Measurements from ENCODE around the gene MSI2. TPM values are rescaled to one million over a fixed set of nuclear protein-coding genes. Genes with fewer than 3 reads are reported as not detected.

The MSI2 gene
- total RNA-seq, 1 donor from 2014 or later, result 144 TPM

GRCh38 chr17:57332501-57332900 is 76.2 kb downstream of the MSI2 start:
- no peak for DNase-seq (ENCODE audit: low spot score in 2 of 2, unreplicated experiment in 2 of 2)
- H3K9me3 Mint-ChIP-seq, result peaks cover 4% of the 10 kb centered on the region
- H3K27me3 Mint-ChIP-seq (ENCODE audit: low read depth), result no peaks in the 10 kb centered on the region
- no peak overlapping the region for H3K27ac Mint-ChIP-seq
- peaks cover 12% of the 10 kb centered on the region for H3K36me3 Mint-ChIP-seq
- no peak for TF ChIP-seq CTCF (IDR thresholded peaks at IDR 0.05; ENCODE audit: unreplicated experiment)
- no peak overlapping the region for H3K4me3 Mint-ChIP-seq
- H3K4me1 Mint-ChIP-seq, result peaks cover 5% of the 10 kb centered on the region

- Mint-ChIP-seq H3K27me3 (ENCODE audit: low read depth) (no peaks in the 10 kb centered on the region), H3K4me3 (no peak overlapping the region), H3K36me3 (peaks cover 15% of the 10 kb centered on the region), H3K27ac (no peak overlapping the region), H3K9me3 (peaks cover 4% of the 10 kb centered on the region), H3K4me1 (peaks cover 3% of the 10 kb centered on the region)
- no peak for DNase-seq (ENCODE audit: low spot score in 2 of 2, unreplicated experiment in 2 of 2)
- TF ChIP-seq CTCF (IDR thresholded peaks at IDR 0.05; ENCODE audit: unreplicated experiment), result no peak
Observed at GRCh38 chr17:57335195-57335792, 79.0 kb downstream of the MSI2 start.

DNA sequence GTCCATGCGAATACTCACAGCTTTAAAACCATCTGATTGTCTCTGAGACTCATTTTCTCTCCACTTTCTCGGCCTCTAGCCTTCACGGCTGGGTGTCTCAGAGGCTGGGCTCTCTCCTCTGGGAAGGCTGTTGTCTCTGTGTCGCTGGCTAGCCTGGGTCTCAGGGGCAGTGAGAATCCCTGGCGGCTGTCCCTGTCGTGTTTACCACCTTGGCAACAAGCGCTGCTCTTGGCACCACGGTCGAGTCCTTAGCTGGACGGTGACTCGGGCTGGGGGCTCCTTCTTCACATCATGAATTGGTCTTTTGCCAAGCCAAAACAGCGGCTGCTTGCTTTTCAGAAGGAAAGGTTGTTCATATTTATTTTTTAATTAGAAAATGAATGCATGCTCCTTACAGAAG is 81.1 kb downstream of the MSI2 start:
- TF ChIP-seq CTCF (IDR thresholded peaks at IDR 0.05; ENCODE audit: unreplicated experiment), result no peak
- DNase-seq (ENCODE audit: low spot score in 2 of 2, unreplicated experiment in 2 of 2), result no peak
- Mint-ChIP-seq H3K36me3 (peaks cover 21% of the 10 kb centered on the region), H3K4me1 (peaks cover 7% of the 10 kb centered on the region), H3K4me3 (no peak overlapping the region), H3K27ac (no peak overlapping the region), H3K9me3 (peaks cover 4% of the 10 kb centered on the region), H3K27me3 (ENCODE audit: low read depth) (no peaks in the 10 kb centered on the region)

DNA sequence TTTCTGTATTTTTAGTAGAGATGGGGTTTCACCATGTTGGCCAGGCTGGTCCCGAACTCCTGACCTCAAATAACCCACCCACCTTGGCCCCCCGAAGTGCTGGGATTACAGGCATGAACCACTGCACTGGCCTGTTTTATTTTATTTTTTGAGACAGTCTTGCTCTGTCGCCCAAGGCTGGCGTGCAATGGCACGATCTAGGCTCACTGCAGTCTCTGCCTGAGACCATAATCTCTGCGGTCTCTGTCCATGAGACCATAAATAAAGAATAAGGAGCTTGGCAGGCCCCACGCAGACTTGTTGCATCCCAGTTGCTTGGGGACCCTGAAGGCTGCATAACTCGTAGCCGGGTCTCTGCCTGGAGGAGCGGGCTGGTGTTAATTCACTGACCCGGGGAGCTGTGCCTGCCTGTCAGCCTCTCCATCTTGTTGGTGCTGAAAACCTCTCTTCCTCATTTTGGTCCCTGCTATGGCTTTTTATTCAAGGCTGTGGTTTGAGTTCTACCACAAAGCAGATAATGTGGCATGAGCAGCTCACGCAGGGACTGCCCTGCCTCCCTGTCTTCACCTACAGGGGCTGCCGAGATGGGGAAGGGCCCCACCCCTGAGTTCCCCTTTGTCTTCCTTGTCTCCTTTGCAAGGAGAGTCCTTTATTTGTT is 82.1 kb downstream of the MSI2 start:
- DNase-seq (ENCODE audit: low spot score in 2 of 2, unreplicated experiment in 2 of 2), result no peak
- no peak overlapping the region for H3K27ac Mint-ChIP-seq
- no peak for TF ChIP-seq CTCF (IDR thresholded peaks at IDR 0.05; ENCODE audit: unreplicated experiment)
- peaks cover 9% of the 10 kb centered on the region for H3K4me1 Mint-ChIP-seq
- no peak overlapping the region for H3K4me3 Mint-ChIP-seq
- H3K27me3 Mint-ChIP-seq (ENCODE audit: low read depth), result no peaks in the 10 kb centered on the region
- H3K9me3 Mint-ChIP-seq, result peaks cover 4% of the 10 kb centered on the region
- H3K36me3 Mint-ChIP-seq, result peaks cover 21% of the 10 kb centered on the region

DNA sequence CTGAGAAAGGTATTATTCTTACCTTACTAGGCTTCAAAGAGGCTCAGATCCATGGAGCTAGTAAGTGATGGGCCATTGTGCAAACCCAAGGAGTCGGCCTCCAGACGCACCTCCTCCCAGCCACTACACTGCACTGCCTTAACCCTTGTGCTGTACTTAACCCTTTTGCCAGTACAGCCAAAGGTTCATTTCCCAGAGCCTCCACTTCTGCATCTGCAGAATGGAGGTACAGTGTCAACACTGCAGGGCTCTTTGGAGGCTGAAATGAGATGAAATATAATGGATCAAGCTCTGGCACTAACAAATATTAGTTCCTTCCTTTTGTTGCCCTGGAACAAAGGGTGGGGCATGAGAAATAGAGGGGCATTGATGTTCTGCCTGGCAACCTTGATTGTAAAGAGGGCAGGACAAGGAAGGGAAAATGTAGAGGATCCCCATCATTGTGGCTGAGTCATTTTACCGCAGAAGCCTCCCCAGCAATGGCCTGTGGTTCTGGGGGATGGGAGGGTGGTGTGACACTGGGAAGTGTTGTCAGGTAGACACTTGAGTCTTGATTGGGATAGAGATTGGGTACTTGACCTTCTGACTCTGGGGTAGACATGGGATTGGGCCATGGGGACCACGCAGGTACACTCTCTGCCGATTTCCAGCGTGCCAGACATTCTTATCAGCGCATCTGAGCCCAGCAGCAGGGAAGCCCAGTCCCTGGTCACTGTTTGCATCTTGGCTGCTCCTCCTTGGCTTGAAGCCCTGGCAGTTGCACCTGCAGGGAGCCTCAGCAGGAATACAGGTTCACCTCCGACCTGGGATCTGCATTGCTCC is 84.0 kb downstream of the MSI2 start:
- peaks cover 9% of the 10 kb centered on the region for H3K4me1 Mint-ChIP-seq
- no peak for DNase-seq (ENCODE audit: low spot score in 2 of 2, unreplicated experiment in 2 of 2)
- H3K27me3 Mint-ChIP-seq (ENCODE audit: low read depth), result no peaks in the 10 kb centered on the region
- no peak overlapping the region for H3K27ac Mint-ChIP-seq
- TF ChIP-seq CTCF (IDR thresholded peaks at IDR 0.05; ENCODE audit: unreplicated experiment), result no peak
- peaks cover 4% of the 10 kb centered on the region for H3K9me3 Mint-ChIP-seq
- peaks cover 21% of the 10 kb centered on the region for H3K36me3 Mint-ChIP-seq
- H3K4me3 Mint-ChIP-seq, result no peak overlapping the region

Measured in mesothelial cell of epicardium (in vitro differentiated cells).